WTC11 (cell line): ENCODE measurements around the gene FMNL3. TPM values are rescaled to one million over a fixed set of nuclear protein-coding genes. Genes with fewer than 3 reads are reported as not detected.

Source experiments
- ATAC-seq: fragments of 200-7000 bp; cut with Tn5 transposase; 2 replicates; pipeline ENCODE4 v1.10.0; 2021; ENCODE audit warnings: mild to moderate bottlenecking, moderate library complexity
- CTCF ChIA-PET: fragments of 300-600 bp; sonication (Branson Sonifier 250); formaldehyde crosslinking; loops from one replicate; lab custom pipeline; 2021; ENCODE audit warnings: antibody characterized with exemption; lab: Charles Lee
- POLR2A ChIA-PET: fragments of 350-600 bp; sonication (Branson Sonifier 250); formaldehyde crosslinking; loops from one replicate; lab custom pipeline; 2021; ENCODE audit warnings: antibody characterized with exemption; lab: Charles Lee
- DNase-seq: peaks from one replicate; pipeline ENCODE4 v3.0.0; 2021; ENCODE audit warnings: low spot score
- H3K27ac Mint-ChIP-seq: 2 replicates; pipeline ENCODE4 v1.8.0; 2021; ENCODE audit warnings: mixed read lengths
- H3K27me3 Mint-ChIP-seq: 2 replicates; pipeline ENCODE4 v1.8.0; 2021; ENCODE audit warnings: low read depth, mild to moderate bottlenecking, moderate library complexity, mixed read lengths
- H3K36me3 Mint-ChIP-seq: 2 replicates; pipeline ENCODE4 v1.8.0; 2021; ENCODE audit warnings: mixed read lengths
- H3K4me1 Mint-ChIP-seq: 2 replicates; pipeline ENCODE4 v1.8.0; 2022; ENCODE audit warnings: mixed read lengths
- H3K4me3 Mint-ChIP-seq: 2 replicates; pipeline ENCODE4 v1.8.0; 2021; ENCODE audit warnings: mild to moderate bottlenecking, moderate library complexity, mixed read lengths
- H3K9me3 Mint-ChIP-seq: 2 replicates; pipeline ENCODE4 v1.8.0; 2021; ENCODE audit warnings: mixed read lengths
- ATF1 ChIP-seq: sonication (generic); formaldehyde crosslinking; IDR thresholded peaks from 2 replicates; pipeline ENCODE4 v1.8.1; 2023; ENCODE audit warnings: mild to moderate bottlenecking, moderate library complexity, missing genetic modification reagents
- ETV6 ChIP-seq: sonication (generic); formaldehyde crosslinking; IDR thresholded peaks from 2 replicates; pipeline ENCODE4 v1.8.1; 2022; ENCODE audit warnings: mild to moderate bottlenecking, missing genetic modification reagents
- FOXP1 ChIP-seq: sonication (generic); formaldehyde crosslinking; IDR thresholded peaks from 2 replicates; pipeline ENCODE4 v1.8.0; 2022; ENCODE audit warnings: missing genetic modification reagents, mild to moderate bottlenecking, moderate library complexity, borderline replicate concordance
- GABPB1 ChIP-seq: sonication (generic); formaldehyde crosslinking; IDR thresholded peaks from 2 replicates; pipeline ENCODE4 v1.8.1; 2023; ENCODE audit warnings: mild to moderate bottlenecking, missing genetic modification reagents
- GRHL2 ChIP-seq: fragments of 250-450 bp; sonication (Bioruptor Pico); IDR thresholded peaks from 2 replicates; pipeline ENCODE4 v1.8.0; 2022; ENCODE audit warnings: mild to moderate bottlenecking, moderate library complexity; ENCODE audit not compliant: insufficient replicate concordance, severe bottlenecking
- HMGA2 ChIP-seq: fragments of 250-450 bp; sonication (Bioruptor Pico); IDR thresholded peaks from 2 replicates; pipeline ENCODE4 v1.4.0; 2021; ENCODE audit warnings: mild to moderate bottlenecking, moderate library complexity
- IRF2 ChIP-seq: sonication (generic); formaldehyde crosslinking; IDR thresholded peaks from 2 replicates; pipeline ENCODE4 v1.8.0; 2022; ENCODE audit warnings: low read depth, missing genetic modification reagents, borderline replicate concordance
- JAZF1 ChIP-seq: fragments of 250-450 bp; sonication (Bioruptor Pico); IDR thresholded peaks from 2 replicates; pipeline ENCODE4 v1.9.0; 2021; ENCODE audit warnings: moderate library complexity, mild to moderate bottlenecking, inconsistent platforms
- MXD4 ChIP-seq: fragments of 250-450 bp; sonication (Bioruptor Pico); IDR thresholded peaks from 2 replicates; pipeline ENCODE4 v1.8.0; 2021; ENCODE audit warnings: mild to moderate bottlenecking, moderate library complexity, borderline replicate concordance
- NR2C2 ChIP-seq: sonication (generic); formaldehyde crosslinking; IDR thresholded peaks from 2 replicates; pipeline ENCODE4 v1.8.0; 2022; ENCODE audit warnings: mild to moderate bottlenecking, missing genetic modification reagents
- RELA ChIP-seq: sonication (generic); formaldehyde crosslinking; IDR thresholded peaks from 2 replicates; pipeline ENCODE4 v1.8.1; 2022; ENCODE audit warnings: missing genetic modification reagents, mild to moderate bottlenecking, borderline replicate concordance
- RORB ChIP-seq: fragments of 250-450 bp; sonication (Bioruptor Pico); IDR thresholded peaks from 2 replicates; pipeline ENCODE4 v1.9.0; 2021; ENCODE audit warnings: mild to moderate bottlenecking
- SMAD4 ChIP-seq: sonication (generic); formaldehyde crosslinking; IDR thresholded peaks from 2 replicates; pipeline ENCODE4 v1.8.0; 2022; ENCODE audit warnings: mild to moderate bottlenecking, missing genetic modification reagents
- TCF7 ChIP-seq: sonication (generic); formaldehyde crosslinking; IDR thresholded peaks from 2 replicates; pipeline ENCODE4 v1.8.0; 2022; ENCODE audit warnings: mild to moderate bottlenecking, low read depth, missing genetic modification reagents, moderate library complexity
- TP53 ChIP-seq: sonication (generic); formaldehyde crosslinking; IDR thresholded peaks from 2 replicates; pipeline ENCODE4 v1.8.1; 2023; ENCODE audit warnings: mild to moderate bottlenecking, missing genetic modification reagents
- ZNF121 ChIP-seq: sonication (generic); formaldehyde crosslinking; IDR thresholded peaks from 2 replicates; pipeline ENCODE4 v1.8.0; 2023; ENCODE audit warnings: missing genetic modification reagents
- ZNF396 ChIP-seq: fragments of 250-450 bp; sonication (Bioruptor Pico); IDR thresholded peaks from 2 replicates; pipeline ENCODE4 v1.8.0; 2021; ENCODE audit warnings: mild to moderate bottlenecking, moderate library complexity, borderline replicate concordance
- total RNA-seq: library from RNA; stranded (reverse); gene quantifications from 3 replicates; pipeline ENCODE4 v1.2.3, GENCODE V29; 2021
- TF ChIP-seq, protein P1 (sequence below): sonication (generic); formaldehyde crosslinking; IDR thresholded peaks from 2 replicates; pipeline ENCODE4 v1.8.1; 2023; ENCODE audit warnings: mild to moderate bottlenecking, missing genetic modification reagents, moderate library complexity
- TF ChIP-seq, protein P2 (sequence below): fragments of 250-450 bp; sonication (Bioruptor Pico); IDR thresholded peaks from 2 replicates; pipeline ENCODE4 v1.8.0; 2021; ENCODE audit warnings: mild to moderate bottlenecking
- TF ChIP-seq, protein P3 (sequence below): sonication (generic); formaldehyde crosslinking; conservative IDR thresholded peaks from 2 replicates; pipeline ENCODE4 v1.8.1; 2023; ENCODE audit warnings: mild to moderate bottlenecking, low read depth, missing genetic modification reagents, moderate library complexity
- TF ChIP-seq, protein P4 (sequence below): sonication (generic); formaldehyde crosslinking; IDR thresholded peaks from 2 replicates; pipeline ENCODE4 v1.8.1; 2022; ENCODE audit warnings: mild to moderate bottlenecking, moderate library complexity, missing genetic modification reagents
- TF ChIP-seq, protein P5 (sequence below): sonication (generic); formaldehyde crosslinking; IDR thresholded peaks from 2 replicates; pipeline ENCODE4 v1.8.1; 2023; ENCODE audit warnings: mild to moderate bottlenecking, missing genetic modification reagents
- TF ChIP-seq, protein P6 (sequence below): fragments of 200-600 bp; IDR thresholded peaks from 2 replicates; pipeline ENCODE4 v1.8.0; 2022; ENCODE audit warnings: antibody characterized with exemption
- TF ChIP-seq, protein P7 (sequence below): sonication (generic); formaldehyde crosslinking; IDR thresholded peaks from 2 replicates; pipeline ENCODE4 v1.8.0; 2022; ENCODE audit warnings: mild to moderate bottlenecking, missing genetic modification reagents

Gene FMNL3
- total RNA-seq, 1 experiment from 2014 or later = 19.3 TPM

DNA sequence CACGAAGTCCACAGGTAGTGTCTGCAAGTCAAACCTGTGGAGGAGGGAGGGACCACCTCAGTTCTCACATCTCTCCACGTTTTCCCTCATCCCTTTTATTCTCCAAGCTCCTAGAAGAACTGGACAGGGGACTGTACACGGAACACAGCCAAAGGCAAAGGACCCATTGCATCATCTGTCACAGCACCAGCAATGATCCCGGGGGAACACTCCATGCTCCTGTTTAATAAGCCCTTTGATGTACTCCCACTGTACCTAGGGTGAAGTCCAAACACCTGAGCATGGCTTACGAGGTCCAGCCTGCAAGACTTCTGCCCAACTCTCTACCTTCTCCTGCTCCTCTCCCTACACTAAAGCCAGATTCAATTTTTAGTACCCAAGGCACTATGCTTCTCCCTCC lies 57.3 kb downstream of the FMNL3 start:
- TF ChIP-seq GABPB1 (CRISPR knock-in tag) (0 out of 2 replicates have a peak, but pooled peaks have one; percentile 32), HMGA2 (CRISPR knock-in tag) (no peak)
- Mint-ChIP-seq H3K36me3 (peaks cover 50% of the 10 kb centered on the region), H3K27me3 (no peaks in the 10 kb centered on the region), H3K4me3 (no peak overlapping the region), H3K27ac (no peak overlapping the region), H3K4me1 (peaks cover 13% of the 10 kb centered on the region), H3K9me3 (no peaks in the 10 kb centered on the region)
- ATAC-seq (no peak), DNase-seq (no peak)
- ChIA-PET POLR2A (interaction anchor here (0.8 kb wide), 1 partner anchor 63 kb away, joined by 3 read pairs; no protein-coding TSS in a partner anchor), CTCF (interaction anchor here (1.3 kb wide), 1 partner anchor 317 kb away, joined by 3 read pairs; no protein-coding TSS in a partner anchor)

DNA sequence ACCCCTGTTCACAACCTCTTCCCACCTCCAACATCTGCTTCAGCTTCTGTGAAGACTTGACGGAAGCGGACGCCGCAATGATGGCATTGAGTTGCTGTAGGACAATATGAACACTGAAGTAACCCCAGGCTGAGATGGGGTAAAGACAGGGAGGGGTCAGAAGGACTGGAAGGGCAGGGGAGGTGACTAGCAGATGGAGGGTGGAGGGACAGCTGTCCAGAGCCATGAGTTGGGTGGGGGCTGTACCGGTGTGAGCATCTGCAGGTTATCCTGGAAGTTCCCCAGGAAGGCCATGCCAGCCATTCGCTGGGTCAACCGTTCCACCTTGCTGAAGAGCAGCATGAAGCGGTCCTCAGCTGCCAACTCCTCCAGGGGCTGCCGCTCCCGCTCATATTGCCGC lies 57.8 kb downstream of the FMNL3 start:
- Mint-ChIP-seq H3K27ac (no peak overlapping the region), H3K4me1 (peaks cover 13% of the 10 kb centered on the region), H3K36me3 (peaks cover 48% of the 10 kb centered on the region), H3K27me3 (no peaks in the 10 kb centered on the region), H3K9me3 (no peaks in the 10 kb centered on the region), H3K4me3 (no peak overlapping the region)
- ChIA-PET CTCF (interaction anchor here (1.3 to 2.8 kb wide), 3 partner anchors 13 to 318 kb away, joined by 3 to 15 read pairs (median 6); no protein-coding TSS in a partner anchor), POLR2A (interaction anchor here (0.8 kb wide), 1 partner anchor 63 kb away, joined by 3 read pairs; no protein-coding TSS in a partner anchor)
- TF ChIP-seq GRHL2 (CRISPR knock-in tag) (no peak), ZNF396 (CRISPR knock-in tag) (no peak), ETV6 (no peak), NR2C2 (CRISPR knock-in tag) (no peak), RORB (CRISPR knock-in tag) (no peak), TCF7 (CRISPR knock-in tag) (no peak), IRF2 (CRISPR knock-in tag) (no peak), ATF1 (CRISPR knock-in tag) (no peak)
- TF ChIP-seq, protein P1, sequence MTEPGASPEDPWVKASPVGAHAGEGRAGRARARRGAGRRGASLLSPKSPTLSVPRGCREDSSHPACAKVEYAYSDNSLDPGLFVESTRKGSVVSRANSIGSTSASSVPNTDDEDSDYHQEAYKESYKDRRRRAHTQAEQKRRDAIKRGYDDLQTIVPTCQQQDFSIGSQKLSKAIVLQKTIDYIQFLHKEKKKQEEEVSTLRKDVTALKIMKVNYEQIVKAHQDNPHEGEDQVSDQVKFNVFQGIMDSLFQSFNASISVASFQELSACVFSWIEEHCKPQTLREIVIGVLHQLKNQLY (CRISPR knock-in tag) = no peak
- TF ChIP-seq, protein P2, sequence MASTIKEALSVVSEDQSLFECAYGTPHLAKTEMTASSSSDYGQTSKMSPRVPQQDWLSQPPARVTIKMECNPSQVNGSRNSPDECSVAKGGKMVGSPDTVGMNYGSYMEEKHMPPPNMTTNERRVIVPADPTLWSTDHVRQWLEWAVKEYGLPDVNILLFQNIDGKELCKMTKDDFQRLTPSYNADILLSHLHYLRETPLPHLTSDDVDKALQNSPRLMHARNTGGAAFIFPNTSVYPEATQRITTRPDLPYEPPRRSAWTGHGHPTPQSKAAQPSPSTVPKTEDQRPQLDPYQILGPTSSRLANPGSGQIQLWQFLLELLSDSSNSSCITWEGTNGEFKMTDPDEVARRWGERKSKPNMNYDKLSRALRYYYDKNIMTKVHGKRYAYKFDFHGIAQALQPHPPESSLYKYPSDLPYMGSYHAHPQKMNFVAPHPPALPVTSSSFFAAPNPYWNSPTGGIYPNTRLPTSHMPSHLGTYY = no peak
- TF ChIP-seq, protein P3, sequence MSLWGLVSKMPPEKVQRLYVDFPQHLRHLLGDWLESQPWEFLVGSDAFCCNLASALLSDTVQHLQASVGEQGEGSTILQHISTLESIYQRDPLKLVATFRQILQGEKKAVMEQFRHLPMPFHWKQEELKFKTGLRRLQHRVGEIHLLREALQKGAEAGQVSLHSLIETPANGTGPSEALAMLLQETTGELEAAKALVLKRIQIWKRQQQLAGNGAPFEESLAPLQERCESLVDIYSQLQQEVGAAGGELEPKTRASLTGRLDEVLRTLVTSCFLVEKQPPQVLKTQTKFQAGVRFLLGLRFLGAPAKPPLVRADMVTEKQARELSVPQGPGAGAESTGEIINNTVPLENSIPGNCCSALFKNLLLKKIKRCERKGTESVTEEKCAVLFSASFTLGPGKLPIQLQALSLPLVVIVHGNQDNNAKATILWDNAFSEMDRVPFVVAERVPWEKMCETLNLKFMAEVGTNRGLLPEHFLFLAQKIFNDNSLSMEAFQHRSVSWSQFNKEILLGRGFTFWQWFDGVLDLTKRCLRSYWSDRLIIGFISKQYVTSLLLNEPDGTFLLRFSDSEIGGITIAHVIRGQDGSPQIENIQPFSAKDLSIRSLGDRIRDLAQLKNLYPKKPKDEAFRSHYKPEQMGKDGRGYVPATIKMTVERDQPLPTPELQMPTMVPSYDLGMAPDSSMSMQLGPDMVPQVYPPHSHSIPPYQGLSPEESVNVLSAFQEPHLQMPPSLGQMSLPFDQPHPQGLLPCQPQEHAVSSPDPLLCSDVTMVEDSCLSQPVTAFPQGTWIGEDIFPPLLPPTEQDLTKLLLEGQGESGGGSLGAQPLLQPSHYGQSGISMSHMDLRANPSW (CRISPR knock-in tag) = no peak
- TF ChIP-seq, protein P4, sequence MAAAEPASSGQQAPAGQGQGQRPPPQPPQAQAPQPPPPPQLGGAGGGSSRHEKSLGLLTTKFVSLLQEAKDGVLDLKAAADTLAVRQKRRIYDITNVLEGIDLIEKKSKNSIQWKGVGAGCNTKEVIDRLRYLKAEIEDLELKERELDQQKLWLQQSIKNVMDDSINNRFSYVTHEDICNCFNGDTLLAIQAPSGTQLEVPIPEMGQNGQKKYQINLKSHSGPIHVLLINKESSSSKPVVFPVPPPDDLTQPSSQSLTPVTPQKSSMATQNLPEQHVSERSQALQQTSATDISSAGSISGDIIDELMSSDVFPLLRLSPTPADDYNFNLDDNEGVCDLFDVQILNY (CRISPR knock-in tag) = no peak
- TF ChIP-seq, protein P5, sequence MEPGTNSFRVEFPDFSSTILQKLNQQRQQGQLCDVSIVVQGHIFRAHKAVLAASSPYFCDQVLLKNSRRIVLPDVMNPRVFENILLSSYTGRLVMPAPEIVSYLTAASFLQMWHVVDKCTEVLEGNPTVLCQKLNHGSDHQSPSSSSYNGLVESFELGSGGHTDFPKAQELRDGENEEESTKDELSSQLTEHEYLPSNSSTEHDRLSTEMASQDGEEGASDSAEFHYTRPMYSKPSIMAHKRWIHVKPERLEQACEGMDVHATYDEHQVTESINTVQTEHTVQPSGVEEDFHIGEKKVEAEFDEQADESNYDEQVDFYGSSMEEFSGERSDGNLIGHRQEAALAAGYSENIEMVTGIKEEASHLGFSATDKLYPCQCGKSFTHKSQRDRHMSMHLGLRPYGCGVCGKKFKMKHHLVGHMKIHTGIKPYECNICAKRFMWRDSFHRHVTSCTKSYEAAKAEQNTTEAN = no peak
- DNase-seq (no peak), ATAC-seq (no peak)

DNA sequence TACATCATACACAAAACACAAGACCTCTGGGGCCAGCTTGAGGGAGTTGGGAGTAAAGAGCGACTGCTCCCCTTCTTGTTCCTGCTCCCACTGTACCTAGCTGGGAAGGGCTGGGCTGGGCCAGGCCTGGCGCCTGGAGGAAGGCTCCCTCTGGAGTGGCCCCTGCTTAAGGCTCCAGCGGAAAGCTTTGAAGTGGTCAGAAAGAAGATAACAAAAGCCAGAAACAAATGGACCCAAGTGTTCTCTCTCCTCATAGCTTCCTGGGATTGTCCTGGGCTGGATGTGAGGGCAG lies 58.5 kb downstream of the FMNL3 start:
- no peak overlapping the region for H3K4me3 Mint-ChIP-seq
- POLR2A ChIA-PET = interaction anchor here (1.4 kb wide), 2 partner anchors 57 to 58 kb away, joined by 4 read pairs; partner anchors contain the start of gene FMNL3
- peaks cover 46% of the 10 kb centered on the region for H3K36me3 Mint-ChIP-seq
- no peaks in the 10 kb centered on the region for H3K27me3 Mint-ChIP-seq
- CTCF ChIA-PET = interaction anchor here (0.7 to 2.8 kb wide), 11 partner anchors 12 to 216 kb away, joined by 3 to 16 read pairs (median 4); partner anchors contain the start of gene TMBIM6
- H3K4me1 Mint-ChIP-seq = peaks cover 13% of the 10 kb centered on the region
- DNase-seq (no peak), ATAC-seq (no peak)
- no peak overlapping the region for H3K27ac Mint-ChIP-seq
- H3K9me3 Mint-ChIP-seq = no peaks in the 10 kb centered on the region
- TF ChIP-seq FOXP1 (CRISPR knock-in tag) = no peak
- TF ChIP-seq MXD4 (CRISPR knock-in tag) = no peak
- TF ChIP-seq JAZF1 (CRISPR knock-in tag) = no peak
- TF ChIP-seq, protein P6, sequence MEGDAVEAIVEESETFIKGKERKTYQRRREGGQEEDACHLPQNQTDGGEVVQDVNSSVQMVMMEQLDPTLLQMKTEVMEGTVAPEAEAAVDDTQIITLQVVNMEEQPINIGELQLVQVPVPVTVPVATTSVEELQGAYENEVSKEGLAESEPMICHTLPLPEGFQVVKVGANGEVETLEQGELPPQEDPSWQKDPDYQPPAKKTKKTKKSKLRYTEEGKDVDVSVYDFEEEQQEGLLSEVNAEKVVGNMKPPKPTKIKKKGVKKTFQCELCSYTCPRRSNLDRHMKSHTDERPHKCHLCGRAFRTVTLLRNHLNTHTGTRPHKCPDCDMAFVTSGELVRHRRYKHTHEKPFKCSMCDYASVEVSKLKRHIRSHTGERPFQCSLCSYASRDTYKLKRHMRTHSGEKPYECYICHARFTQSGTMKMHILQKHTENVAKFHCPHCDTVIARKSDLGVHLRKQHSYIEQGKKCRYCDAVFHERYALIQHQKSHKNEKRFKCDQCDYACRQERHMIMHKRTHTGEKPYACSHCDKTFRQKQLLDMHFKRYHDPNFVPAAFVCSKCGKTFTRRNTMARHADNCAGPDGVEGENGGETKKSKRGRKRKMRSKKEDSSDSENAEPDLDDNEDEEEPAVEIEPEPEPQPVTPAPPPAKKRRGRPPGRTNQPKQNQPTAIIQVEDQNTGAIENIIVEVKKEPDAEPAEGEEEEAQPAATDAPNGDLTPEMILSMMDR = no peak
- TF ChIP-seq RELA (CRISPR knock-in tag) = no peak
- TF ChIP-seq, protein P7, sequence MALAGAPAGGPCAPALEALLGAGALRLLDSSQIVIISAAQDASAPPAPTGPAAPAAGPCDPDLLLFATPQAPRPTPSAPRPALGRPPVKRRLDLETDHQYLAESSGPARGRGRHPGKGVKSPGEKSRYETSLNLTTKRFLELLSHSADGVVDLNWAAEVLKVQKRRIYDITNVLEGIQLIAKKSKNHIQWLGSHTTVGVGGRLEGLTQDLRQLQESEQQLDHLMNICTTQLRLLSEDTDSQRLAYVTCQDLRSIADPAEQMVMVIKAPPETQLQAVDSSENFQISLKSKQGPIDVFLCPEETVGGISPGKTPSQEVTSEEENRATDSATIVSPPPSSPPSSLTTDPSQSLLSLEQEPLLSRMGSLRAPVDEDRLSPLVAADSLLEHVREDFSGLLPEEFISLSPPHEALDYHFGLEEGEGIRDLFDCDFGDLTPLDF (CRISPR knock-in tag) = no peak
- no peak for TF ChIP-seq SMAD4 (CRISPR knock-in tag)
- TF ChIP-seq ZNF121 (CRISPR knock-in tag) = no peak
- no peak for TF ChIP-seq TP53 (CRISPR knock-in tag)
